ENCODE measurements around the gene CARD9. TPM values are rescaled to one million over a fixed set of nuclear protein-coding genes. Genes with fewer than 3 reads are reported as not detected.
"Not testable (repeated sequence)": the region's sequence is repeated elsewhere in the genome, so short reads cannot be mapped to it uniquely, and the experiment has no call there.

CARD9 gene
- polyA plus RNA-seq, 3 donors from 2014 or later, result 0.28 to 0.56 TPM; not detected in 1

DNA sequence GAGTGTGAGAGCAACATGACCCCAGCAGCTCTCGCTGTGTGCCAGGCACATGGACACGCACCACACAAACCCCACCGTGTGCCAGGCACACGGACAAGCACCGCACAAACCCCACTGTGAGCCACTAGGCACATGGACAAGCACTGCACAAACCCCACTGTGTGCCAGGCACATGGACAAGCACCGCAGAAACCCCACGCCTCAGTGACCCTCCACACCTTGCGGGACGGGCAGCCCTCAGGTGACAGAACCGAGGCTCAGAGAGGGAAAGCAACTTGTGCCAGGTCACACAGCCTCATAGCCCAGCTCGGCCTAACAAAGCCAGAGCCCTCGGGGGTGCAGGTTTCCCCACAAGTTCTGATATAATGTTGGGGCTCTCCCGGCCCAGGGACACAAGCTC lies 48.1 kb downstream of the CARD9 start:
- H3K36me3 Mint-ChIP-seq, result no peaks in the 10 kb centered on the region
- no peak overlapping the region for H3K27ac Mint-ChIP-seq

DNA sequence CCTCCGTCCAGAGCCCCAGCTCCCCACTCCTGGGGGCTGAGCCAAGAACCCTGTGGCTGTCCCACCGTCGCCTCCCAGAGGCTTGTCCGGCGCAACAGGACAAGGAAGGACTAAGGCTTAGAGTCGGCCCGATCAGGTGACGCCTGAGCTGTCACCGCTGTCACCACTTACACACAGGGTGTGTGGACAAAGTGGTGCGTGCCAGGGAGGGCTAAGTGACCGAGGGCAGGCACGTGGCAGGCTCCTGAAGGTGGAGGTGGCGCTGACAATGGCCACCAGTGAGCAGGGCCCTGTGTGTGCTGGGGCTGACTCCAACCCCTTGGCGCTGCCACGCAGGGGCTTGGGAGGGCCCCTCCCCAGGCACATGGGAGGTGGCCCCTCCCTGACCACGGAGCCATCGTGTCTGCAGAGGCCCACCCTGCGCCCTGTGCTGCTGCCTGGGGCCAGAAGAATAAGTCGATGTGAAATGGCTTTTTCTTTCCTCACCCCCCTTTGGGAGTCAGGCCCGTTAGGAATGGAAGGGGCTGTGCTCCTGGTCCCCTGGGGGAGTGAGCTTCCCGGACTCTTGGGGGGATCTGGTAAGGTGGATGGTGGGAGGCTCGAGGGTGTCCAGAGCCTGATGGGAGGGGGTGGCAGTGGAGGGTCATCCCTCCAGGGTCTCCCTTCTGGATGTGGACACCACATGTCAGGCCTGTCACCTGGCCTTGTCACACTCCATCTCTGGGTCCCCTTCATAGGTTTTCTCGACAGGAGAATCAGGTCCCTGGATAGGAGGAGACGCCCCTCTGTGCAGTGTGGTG lies 48.8 kb downstream of the CARD9 start:
- no peaks in the 10 kb centered on the region for H3K36me3 Mint-ChIP-seq
- DNase-seq, result no peak

More for the DNA sequence above, 48.1 kb downstream of the CARD9 start:
- peak overlapping the region in 1 of 5 donors; percentile 21 for H3K4me3 Mint-ChIP-seq
- no peak for DNase-seq
- peaks cover 0 to 6% of the 10 kb centered on the region in 2 donors for H3K4me1 Mint-ChIP-seq
- no peaks in the 10 kb centered on the region for H3K9me3 Mint-ChIP-seq
- H3K27me3 Mint-ChIP-seq (ENCODE audit: low read depth in 3 of 3), result peaks cover 4 to 8% (median 6%) of the 10 kb centered on the region in 3 donors

GRCh38 chr9:136323371-136323789 lies 50.1 kb downstream of the CARD9 start:
- Mint-ChIP-seq H3K9me3 (no peaks in the 10 kb centered on the region), H3K27ac (no peak overlapping the region), H3K27me3 (ENCODE audit: low read depth in 3 of 3) (peaks cover 3 to 9% (median 6%) of the 10 kb centered on the region in 3 donors), H3K36me3 (no peaks in the 10 kb centered on the region), H3K4me3 (no peak overlapping the region), H3K4me1 (peaks cover 0 to 3% of the 10 kb centered on the region in 2 donors)
- DNase-seq, result no peak

More for the DNA sequence above, 48.8 kb downstream of the CARD9 start:
- no peak overlapping the region for H3K4me3 Mint-ChIP-seq
- H3K9me3 Mint-ChIP-seq, result no peaks in the 10 kb centered on the region
- peaks cover 0 to 6% of the 10 kb centered on the region in 2 donors for H3K4me1 Mint-ChIP-seq
- no peak overlapping the region for H3K27ac Mint-ChIP-seq
- peaks cover 6 to 8% (median 7%) of the 10 kb centered on the region in 3 donors for H3K27me3 Mint-ChIP-seq (ENCODE audit: low read depth in 3 of 3)

- Mint-ChIP-seq H3K9me3 (no peaks in the 10 kb centered on the region), H3K36me3 (no peaks in the 10 kb centered on the region), H3K27ac (no peak overlapping the region), H3K27me3 (ENCODE audit: low read depth in 3 of 3) (peaks cover 5 to 14% (median 6%) of the 10 kb centered on the region in 3 donors), H3K4me3 (no peak overlapping the region), H3K4me1 (peaks cover 0 to 3% of the 10 kb centered on the region in 2 donors)
- no peak for DNase-seq
Observed at GRCh38 chr9:136322756-136323330, 50.6 kb downstream of the CARD9 start.

- Mint-ChIP-seq H3K4me1 (peaks cover 8 to 10% of the 10 kb centered on the region in 2 donors), H3K27me3 (ENCODE audit: low read depth in 3 of 3) (peaks cover 6 to 22% (median 12%) of the 10 kb centered on the region in 3 donors), H3K27ac (no peak overlapping the region), H3K4me3 (no peak overlapping the region), H3K9me3 (peaks cover 1 to 4% (median 2%) of the 10 kb centered on the region in 6 donors), H3K36me3 (peaks cover 0 to under 1% (median 0%) of the 10 kb centered on the region in 3 donors)
- DNase-seq, result no peak
Observed at GRCh38 chr9:136321561-136321960, 51.9 kb downstream of the CARD9 start.

DNA sequence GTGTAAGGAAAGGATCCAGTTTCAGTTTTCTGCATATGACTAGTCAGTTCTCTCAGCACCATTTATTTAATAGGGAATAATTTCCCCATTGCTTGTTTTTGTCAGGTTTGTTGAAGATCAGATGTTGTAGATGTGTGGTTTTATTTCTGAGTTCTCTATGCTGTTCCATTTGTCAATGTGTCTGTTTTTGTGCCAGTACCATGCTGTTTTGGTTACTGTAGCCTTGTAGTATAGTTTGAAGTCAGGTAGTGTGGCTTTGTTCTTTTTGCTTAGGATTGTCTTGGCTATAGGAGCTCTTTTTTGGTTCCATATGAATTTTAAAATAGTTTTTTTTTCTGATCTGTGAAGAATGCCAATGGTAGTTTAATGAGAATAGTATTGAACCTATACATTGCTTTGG lies 52.5 kb downstream of the CARD9 start:
- not testable (repeated sequence) for H3K36me3 Mint-ChIP-seq, H3K4me3 Mint-ChIP-seq, H3K9me3 Mint-ChIP-seq, DNase-seq
- peaks cover 14 to 16% of the 10 kb centered on the region in 2 donors for H3K4me1 Mint-ChIP-seq
- H3K27me3 Mint-ChIP-seq (ENCODE audit: low read depth in 3 of 3), result peaks cover 12 to 28% (median 18%) of the 10 kb centered on the region in 3 donors
- H3K27ac Mint-ChIP-seq, result peak overlapping the region in 1 of 6 donors; percentile 59

DNA sequence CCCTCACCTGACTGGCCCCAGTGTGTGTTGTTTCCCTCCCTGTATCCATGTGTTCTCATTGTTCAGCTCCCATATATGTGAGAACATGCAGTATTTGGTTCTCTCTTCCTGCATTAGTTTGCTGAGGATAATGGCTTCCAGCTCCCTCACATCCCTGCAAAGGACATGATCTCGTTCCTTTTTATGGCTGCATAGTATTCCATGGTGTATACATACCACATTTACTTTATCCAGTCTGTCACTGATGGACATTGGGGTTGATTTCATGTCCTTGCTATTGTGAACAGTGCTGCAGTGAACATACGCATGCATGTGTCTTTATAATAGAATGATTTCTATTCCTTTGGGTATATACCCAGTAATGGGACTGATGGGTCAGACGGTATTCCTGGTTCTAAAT lies 53.5 kb downstream of the CARD9 start:
- not testable (repeated sequence) for H3K36me3 Mint-ChIP-seq, H3K4me3 Mint-ChIP-seq, DNase-seq
- Mint-ChIP-seq H3K27me3 (ENCODE audit: low read depth in 3 of 3) (peaks cover 22 to 38% (median 28%) of the 10 kb centered on the region in 3 donors), H3K4me1 (peaks cover 24 to 25% of the 10 kb centered on the region in 2 donors), H3K9me3 (peaks cover 15 to 20% (median 17%) of the 10 kb centered on the region in 6 donors), H3K27ac (peak overlapping the region in 3 of 6 donors; percentile 37 to 60 (median 49))

GRCh38 chr9:136319244-136319643 lies 54.2 kb downstream of the CARD9 start:
- not testable (repeated sequence) for DNase-seq, H3K36me3 Mint-ChIP-seq, H3K4me3 Mint-ChIP-seq, H3K27ac Mint-ChIP-seq
- Mint-ChIP-seq H3K27me3 (ENCODE audit: low read depth in 3 of 3) (peaks cover 29 to 45% (median 35%) of the 10 kb centered on the region in 3 donors), H3K4me1 (peaks cover 30 to 31% of the 10 kb centered on the region in 2 donors), H3K9me3 (peaks cover 15 to 20% (median 17%) of the 10 kb centered on the region in 6 donors)

GRCh38 chr9:136318776-136319241 lies 54.7 kb downstream of the CARD9 start:
- DNase-seq, result no peak
- H3K27me3 Mint-ChIP-seq (ENCODE audit: low read depth in 3 of 3), result peaks cover 31 to 41% (median 38%) of the 10 kb centered on the region in 3 donors
- no peak overlapping the region for H3K27ac Mint-ChIP-seq
- peaks cover 0 to 8% (median 6%) of the 10 kb centered on the region in 3 donors for H3K36me3 Mint-ChIP-seq
- peaks cover 30 to 31% of the 10 kb centered on the region in 2 donors for H3K4me1 Mint-ChIP-seq
- no peak overlapping the region for H3K4me3 Mint-ChIP-seq
- H3K9me3 Mint-ChIP-seq, result peaks cover 15 to 20% (median 17%) of the 10 kb centered on the region in 6 donors

DNA sequence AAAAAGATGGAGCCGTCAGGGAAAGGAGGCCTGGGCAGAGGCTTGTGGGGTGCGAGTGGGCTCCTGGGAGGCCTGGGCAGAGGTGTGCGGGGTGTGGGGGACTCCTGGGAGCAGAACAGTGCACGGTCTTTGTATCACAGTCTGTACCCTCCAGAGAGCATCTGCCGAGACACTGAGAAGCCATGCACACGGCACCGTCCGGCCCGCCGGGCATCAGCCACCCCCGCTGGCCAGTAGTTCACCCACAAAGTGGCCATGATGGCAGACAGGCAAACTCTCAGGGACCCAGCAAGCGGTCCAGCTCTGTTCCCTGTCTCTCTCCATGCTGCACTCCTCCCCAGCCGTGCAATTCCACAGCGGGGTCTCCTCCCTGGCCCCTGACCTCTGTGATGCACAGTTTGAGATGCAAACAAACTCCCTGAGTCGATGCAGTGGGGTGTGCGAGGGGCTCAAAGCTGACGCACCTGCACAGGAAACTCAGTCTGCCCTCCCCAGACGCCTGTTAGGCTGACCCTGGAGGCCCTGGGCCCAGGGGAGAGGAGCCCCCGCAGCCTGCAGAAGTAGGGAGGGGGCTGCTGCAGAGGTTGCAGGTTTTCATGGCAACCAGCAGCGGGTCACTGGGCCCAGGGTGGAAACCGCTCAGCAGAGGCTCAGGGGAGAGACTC lies 55.2 kb downstream of the CARD9 start:
- H3K9me3 Mint-ChIP-seq, result peaks cover 15 to 20% (median 17%) of the 10 kb centered on the region in 6 donors
- H3K27me3 Mint-ChIP-seq (ENCODE audit: low read depth in 3 of 3), result peaks cover 31 to 40% (median 39%) of the 10 kb centered on the region in 3 donors

DNA sequence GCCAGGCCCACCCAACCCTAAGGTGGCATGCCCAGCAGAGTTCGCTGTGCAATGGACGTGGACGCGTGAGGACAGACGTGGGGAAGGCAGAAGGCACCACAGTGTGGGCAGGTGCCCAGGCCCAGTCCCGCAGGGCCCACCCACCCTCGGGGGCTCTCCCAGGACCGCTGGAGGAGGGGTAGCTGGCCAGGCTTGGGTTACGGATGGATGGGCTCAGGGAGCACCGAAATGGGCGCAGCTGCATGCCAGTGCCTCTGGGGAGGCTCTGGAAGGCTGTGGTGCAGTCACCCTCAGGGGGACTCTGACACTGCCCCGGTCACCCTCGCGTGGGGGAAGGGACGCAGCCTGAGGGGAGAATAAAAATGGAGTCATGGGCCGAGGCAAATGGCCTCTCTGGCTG lies 55.8 kb downstream of the CARD9 start:
- Mint-ChIP-seq H3K27ac (peak overlapping the region in 4 of 6 donors; percentile 49 to 96 (median 62)), H3K4me1 (peaks cover 30 to 31% of the 10 kb centered on the region in 2 donors), H3K9me3 (peaks cover 15 to 20% (median 17%) of the 10 kb centered on the region in 6 donors), H3K4me3 (no peak overlapping the region), H3K36me3 (peaks cover 0 to 8% (median 6%) of the 10 kb centered on the region in 3 donors), H3K27me3 (ENCODE audit: low read depth in 3 of 3) (peaks cover 31 to 44% (median 40%) of the 10 kb centered on the region in 3 donors)
- DNase-seq, result no peak

More for the DNA sequence above, 55.2 kb downstream of the CARD9 start:
- H3K4me3 Mint-ChIP-seq, result peak overlapping the region in 1 of 5 donors; percentile 38
- DNase-seq, result no peak
- H3K36me3 Mint-ChIP-seq, result peaks cover 0 to 8% (median 6%) of the 10 kb centered on the region in 3 donors
- H3K27ac Mint-ChIP-seq, result peak overlapping the region in 4 of 6 donors; percentile 40 to 65 (median 54)
- H3K4me1 Mint-ChIP-seq, result peaks cover 30 to 31% of the 10 kb centered on the region in 2 donors

- DNase-seq, result no peak
- Mint-ChIP-seq H3K4me3 (peak overlapping the region; percentile 61 to 95 (median 79)), H3K27ac (peak overlapping the region; percentile 93 to 100 (median 95)), H3K27me3 (ENCODE audit: low read depth in 3 of 3) (peaks cover 31 to 44% (median 40%) of the 10 kb centered on the region in 3 donors), H3K9me3 (peaks cover 15 to 20% (median 17%) of the 10 kb centered on the region in 6 donors), H3K36me3 (peaks cover 0 to 8% (median 6%) of the 10 kb centered on the region in 3 donors), H3K4me1 (peaks cover 30 to 31% of the 10 kb centered on the region in 2 donors)
Observed at GRCh38 chr9:136316896-136317676, 56.4 kb downstream of the CARD9 start.
